VCaP (cell line): Measurements from ENCODE around the gene UBAC1.

Source experiments
- H3K27ac ChIP-seq: fragments of 450-650 bp; 2 replicates; pipeline ENCODE4 v1.5.1; 2017
- TF ChIP-seq, protein P1 (sequence below): fragments of 450-650 bp; conservative IDR thresholded peaks from 2 replicates; pipeline ENCODE4 v1.5.1; 2017; ENCODE audit warnings: mild to moderate bottlenecking, moderate library complexity

UBAC1 gene

DNA sequence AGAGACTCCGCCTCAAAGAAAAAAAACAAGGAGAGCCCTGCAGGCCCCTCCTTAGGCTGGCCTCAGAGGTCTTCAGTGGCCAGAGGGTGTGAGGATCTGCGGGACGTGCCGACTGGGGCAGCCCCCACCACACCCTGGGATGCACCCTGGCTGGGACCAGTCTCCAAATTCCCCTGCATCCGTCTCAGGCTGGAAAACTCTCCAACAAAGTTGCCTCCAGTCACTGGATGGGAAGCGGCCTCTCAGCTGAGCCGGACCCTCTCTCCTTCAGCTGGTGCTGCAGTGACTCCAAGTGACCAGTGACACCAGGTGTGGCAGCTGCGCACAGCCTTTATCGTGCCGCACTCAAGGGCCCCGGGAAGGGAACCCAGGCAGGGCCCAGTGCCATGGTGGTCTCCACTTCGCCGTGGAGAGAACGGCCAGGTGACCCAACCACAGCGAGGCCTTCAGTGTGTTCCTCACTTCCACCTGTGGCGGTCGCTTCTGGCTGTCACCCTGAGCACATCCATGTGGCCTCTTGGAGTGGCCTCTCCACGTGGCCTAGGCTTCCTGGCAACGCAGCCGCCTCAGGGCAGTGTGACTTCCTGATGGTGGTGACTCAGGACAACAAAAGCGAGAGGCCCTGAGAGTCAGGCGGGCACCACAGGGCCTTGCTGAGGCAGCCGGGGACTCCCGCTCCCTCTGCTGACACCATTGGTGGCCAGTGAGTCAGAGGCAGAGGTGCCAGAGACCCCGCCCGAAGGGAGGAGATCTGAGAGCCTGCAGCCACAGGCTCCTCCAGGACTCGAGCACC, 34.6 kb downstream of the UBAC1 start:
- no peak overlapping the region for H3K27ac ChIP-seq
- TF ChIP-seq, protein P1, sequence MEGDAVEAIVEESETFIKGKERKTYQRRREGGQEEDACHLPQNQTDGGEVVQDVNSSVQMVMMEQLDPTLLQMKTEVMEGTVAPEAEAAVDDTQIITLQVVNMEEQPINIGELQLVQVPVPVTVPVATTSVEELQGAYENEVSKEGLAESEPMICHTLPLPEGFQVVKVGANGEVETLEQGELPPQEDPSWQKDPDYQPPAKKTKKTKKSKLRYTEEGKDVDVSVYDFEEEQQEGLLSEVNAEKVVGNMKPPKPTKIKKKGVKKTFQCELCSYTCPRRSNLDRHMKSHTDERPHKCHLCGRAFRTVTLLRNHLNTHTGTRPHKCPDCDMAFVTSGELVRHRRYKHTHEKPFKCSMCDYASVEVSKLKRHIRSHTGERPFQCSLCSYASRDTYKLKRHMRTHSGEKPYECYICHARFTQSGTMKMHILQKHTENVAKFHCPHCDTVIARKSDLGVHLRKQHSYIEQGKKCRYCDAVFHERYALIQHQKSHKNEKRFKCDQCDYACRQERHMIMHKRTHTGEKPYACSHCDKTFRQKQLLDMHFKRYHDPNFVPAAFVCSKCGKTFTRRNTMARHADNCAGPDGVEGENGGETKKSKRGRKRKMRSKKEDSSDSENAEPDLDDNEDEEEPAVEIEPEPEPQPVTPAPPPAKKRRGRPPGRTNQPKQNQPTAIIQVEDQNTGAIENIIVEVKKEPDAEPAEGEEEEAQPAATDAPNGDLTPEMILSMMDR: no peak

DNA sequence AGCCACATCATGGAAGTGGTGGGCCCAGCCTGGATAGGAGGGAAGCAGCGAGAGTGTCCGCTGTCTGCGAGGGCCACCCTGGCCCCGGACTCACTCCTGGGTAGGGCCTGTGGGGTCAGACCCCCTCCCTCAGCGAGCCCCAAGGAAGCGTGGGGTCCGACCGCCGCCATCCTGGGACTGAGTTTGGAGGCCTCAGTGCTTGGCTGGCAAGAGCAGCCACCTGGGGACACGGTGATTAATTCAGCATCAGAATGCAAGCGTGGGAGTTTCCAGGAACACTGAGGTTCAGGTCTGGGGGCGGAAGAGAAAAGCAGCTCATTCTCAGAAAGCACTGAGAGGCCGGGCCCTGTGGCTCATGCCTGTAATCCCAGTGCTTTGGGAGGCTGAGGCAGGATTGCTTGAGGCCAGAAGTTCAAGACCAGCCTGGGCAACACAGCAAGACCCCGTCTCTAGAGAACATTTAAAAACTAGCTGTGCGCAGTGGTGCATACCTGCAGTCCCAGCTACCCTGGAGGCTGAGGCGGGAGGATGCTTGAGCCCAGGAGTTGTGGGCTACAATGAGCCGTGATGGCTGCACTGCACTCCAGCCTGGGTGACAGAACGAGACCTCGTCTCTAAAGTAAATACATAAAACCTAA, 35.6 kb downstream of the UBAC1 start:
- TF ChIP-seq, protein P1: no peak
- H3K27ac ChIP-seq: no peak overlapping the region

DNA sequence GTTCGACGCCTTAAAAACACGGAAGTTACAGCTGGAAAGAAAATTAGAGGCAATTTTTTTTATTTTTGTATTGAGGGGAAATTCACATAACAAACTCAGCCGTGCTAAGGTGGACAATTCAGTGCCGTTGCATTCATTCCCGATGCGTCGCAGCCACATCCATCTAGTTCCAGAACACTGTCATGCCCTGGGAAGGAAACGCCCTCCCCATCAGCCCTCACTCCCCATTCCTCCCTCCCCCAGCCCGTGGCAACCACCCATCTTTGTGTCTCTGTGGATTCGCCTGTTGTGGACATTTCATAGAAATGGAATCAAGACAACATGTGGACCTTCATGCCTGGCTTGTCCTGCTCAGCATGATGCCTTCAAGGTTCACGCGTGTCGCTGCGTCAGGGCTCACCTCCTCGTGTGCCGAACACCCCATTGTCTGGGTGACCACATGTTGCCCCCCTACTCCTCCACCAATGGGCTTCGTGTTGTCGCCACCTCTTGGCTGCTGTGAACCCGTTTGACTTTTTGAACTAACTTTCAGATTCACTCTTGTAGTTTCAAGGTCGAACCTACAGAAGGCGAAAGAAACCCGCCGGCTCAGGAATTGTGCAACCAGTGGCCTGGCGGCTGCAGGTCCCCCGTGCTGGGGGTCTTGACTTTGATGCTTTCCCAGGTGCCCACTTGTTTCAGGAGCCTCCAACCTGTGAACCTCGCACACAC, 36.4 kb downstream of the UBAC1 start:
- TF ChIP-seq, protein P1: no peak

DNA sequence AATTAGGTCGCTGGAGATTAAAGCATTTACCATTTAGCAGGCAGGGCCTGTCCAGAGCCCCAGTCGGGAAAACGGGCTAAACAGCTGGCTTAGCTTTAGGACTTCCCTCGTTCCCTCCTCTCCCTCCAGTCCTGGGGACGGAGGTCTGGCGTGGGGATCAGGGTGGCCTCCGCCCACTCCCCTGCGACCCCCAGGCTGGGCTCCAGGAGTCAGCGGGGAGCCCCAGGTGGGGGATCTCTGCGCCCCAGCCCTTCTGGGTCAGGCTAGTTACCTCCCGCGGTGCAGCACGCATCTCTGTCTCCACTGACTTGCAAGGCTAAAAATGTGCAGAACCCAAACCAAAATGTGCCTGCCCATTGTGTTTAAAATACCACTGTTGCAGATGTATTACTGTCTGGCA, 37.7 kb downstream of the UBAC1 start:
- no peak overlapping the region for H3K27ac ChIP-seq
- TF ChIP-seq, protein P1: no peak

More for the DNA sequence above, 36.4 kb downstream of the UBAC1 start:
- H3K27ac ChIP-seq: no peak overlapping the region

DNA sequence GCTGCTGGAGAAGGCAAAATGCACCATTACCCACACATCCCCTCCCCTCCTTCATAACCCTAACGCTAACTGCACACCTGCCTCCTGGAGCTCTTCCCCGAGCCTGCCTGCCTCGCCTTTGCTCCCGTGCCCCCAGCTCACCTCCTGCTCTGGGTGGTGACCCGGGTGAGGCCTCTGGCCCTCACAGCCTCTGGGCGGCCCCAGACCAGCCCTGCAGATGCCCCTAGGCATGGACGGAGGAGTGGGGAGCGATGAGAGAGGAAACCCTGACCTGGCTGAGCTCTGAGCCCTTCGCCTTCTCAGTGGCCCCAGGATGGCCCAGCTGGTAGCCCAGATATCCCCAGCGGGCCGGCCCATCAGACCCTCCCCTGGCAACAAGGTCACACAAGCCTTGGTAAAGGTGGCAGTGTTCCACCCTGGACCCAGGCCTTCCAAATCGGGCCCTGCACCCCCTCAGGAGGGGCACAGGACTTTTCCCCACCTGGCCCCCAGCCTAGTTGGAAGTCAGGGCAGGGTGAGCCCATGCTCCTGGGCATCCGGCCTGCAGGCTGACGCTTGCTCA, 39.3 kb downstream of the UBAC1 start:
- no peak overlapping the region for H3K27ac ChIP-seq
- TF ChIP-seq, protein P1: no peak

DNA sequence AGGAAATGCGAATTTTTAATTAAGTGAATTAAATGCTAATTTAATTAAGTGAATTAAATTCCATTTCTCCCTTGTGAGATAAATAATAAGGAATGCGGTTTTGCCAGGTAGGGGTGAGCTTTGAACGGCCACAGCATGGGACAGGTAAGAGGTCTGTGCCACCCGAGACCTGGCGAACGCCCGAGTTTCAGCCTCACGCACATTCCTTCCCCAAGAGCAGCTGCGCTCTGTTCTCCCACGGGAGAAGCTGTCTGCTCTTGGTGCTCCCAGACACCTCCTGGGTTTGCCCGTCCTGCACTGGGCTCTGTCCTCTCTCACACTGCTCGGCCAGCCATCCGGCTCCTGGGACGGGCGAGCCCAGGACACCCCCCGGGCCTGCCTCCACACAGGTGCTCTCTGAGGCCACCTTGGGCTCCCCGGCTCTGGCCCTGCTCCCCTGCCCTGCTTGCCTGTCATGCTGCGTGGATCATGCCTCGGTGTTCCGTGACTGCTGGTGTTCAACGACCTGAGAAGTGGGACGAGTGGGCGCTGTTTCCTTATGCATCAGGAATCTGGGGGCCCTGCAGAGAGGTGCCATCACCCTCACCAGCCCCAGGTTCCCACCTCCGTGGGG, 40.1 kb downstream of the UBAC1 start:
- H3K27ac ChIP-seq: no peak overlapping the region
- TF ChIP-seq, protein P1: no peak
